K562 (cell line): ENCODE results near the gene TYW1.

Experiments
- ESRRA ChIP-seq: fragments of 450-650 bp; IDR thresholded peaks from 2 replicates; pipeline ENCODE4 v1.6.1; 2014; ENCODE audit warnings: low read depth, mild to moderate bottlenecking, moderate library complexity, borderline replicate concordance
- MAFF ChIP-seq: IDR thresholded peaks from 2 replicates; pipeline ENCODE4 v1.6.1; 2012; ENCODE audit warnings: low read length, improper control_type of control experiment
- PCBP1 ChIP-seq: fragments of 200-400 bp; formaldehyde crosslinking; IDR thresholded peaks from 2 replicates; pipeline ENCODE4 v1.6.1; 2018; ENCODE audit warnings: mild to moderate bottlenecking, low read depth, low read length; ENCODE audit not compliant: poor library complexity, severe bottlenecking
- ZNF174 ChIP-seq: fragments of 250-450 bp; sonication (Bioruptor Pico); IDR thresholded peaks from 2 replicates; pipeline ENCODE4 v1.4.0; 2020; ENCODE audit warnings: mild to moderate bottlenecking
- ZZZ3 ChIP-seq: fragments of 450-650 bp; IDR thresholded peaks from 2 replicates; pipeline ENCODE4 v1.6.1; 2016; ENCODE audit warnings: antibody characterized with exemption, mild to moderate bottlenecking, moderate library complexity

DNA sequence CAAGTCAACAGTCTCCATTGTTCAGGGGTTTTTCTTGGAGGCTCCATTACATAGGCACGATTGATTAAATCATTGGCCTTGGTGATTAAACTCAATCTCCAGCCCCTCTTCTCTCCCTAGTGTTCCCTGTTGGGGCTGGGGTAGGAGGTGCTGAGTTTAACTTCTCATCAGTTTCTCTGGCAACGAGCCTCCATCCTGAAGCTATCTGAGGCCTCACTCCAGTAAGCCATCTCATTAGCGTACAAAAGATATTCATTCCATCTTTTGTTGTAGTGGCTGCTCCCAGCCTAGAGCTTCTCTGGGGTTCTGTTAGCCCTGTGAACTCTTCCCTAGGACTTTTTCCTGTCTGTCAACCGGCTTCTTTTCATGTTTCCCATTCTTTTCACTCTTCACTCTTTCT is 11.6 kb downstream of the TYW1 start:
- TF ChIP-seq ESRRA (no peak), MAFF (no peak), ZZZ3 (no peak), ZNF174 (CRISPR knock-in tag) (no peak), PCBP1 (no peak)
